HUES48 (cell line): ENCODE measurements around the gene CTNNA3.
"Not testable (repeated sequence)": the region's sequence is repeated elsewhere in the genome, so short reads cannot be mapped to it uniquely, and the experiment has no call there.

Source experiments
- H3K27ac ChIP-seq: one replicate; pipeline ENCODE4 v1.7.0; 2013; ENCODE audit warnings: low read depth, low read length, inconsistent platforms
- H3K27me3 ChIP-seq: 2 replicates; pipeline ENCODE4 v1.6.1; 2013; ENCODE audit warnings: mild to moderate bottlenecking, low read length; ENCODE audit not compliant: control insufficient read depth, insufficient read depth
- H3K36me3 ChIP-seq: 2 replicates; pipeline ENCODE4 v1.6.1; 2013; ENCODE audit warnings: low read length; ENCODE audit not compliant: control insufficient read depth, insufficient read depth
- H3K4me1 ChIP-seq: 2 replicates; pipeline ENCODE4 v1.6.1; 2013; ENCODE audit warnings: mild to moderate bottlenecking, low read length; ENCODE audit not compliant: control insufficient read depth, insufficient read depth
- H3K4me3 ChIP-seq: 2 replicates; pipeline ENCODE4 v1.5.1; 2013; ENCODE audit warnings: mild to moderate bottlenecking, low read depth, low read length
- H3K9ac ChIP-seq: 2 replicates; pipeline ENCODE4 v1.6.1; 2013; ENCODE audit warnings: mild to moderate bottlenecking, low read depth, low read length, moderate library complexity
- H3K9me3 ChIP-seq: 2 replicates; pipeline ENCODE4 v1.6.1; 2013; ENCODE audit warnings: low read length; ENCODE audit not compliant: control insufficient read depth, insufficient read depth

Gene CTNNA3

GRCh38 chr10:67471022-67471421 lies 225.0 kb downstream of the CTNNA3 start:
- no peak overlapping the region for H3K4me3 ChIP-seq
- no peak overlapping the region for H3K27ac ChIP-seq
- H3K9ac ChIP-seq, result no peak overlapping the region
- no peaks in the 10 kb centered on the region for H3K27me3 ChIP-seq
- no peaks in the 10 kb centered on the region for H3K9me3 ChIP-seq
- H3K4me1 ChIP-seq, result peaks cover 3% of the 10 kb centered on the region; the same call in 1 of the 2 replicates
- H3K36me3 ChIP-seq, result no peaks in the 10 kb centered on the region

GRCh38 chr10:67464278-67464677 lies 231.7 kb downstream of the CTNNA3 start:
- Histone ChIP-seq H3K9me3 (no peaks in the 10 kb centered on the region), H3K27ac (no peak overlapping the region), H3K4me1 (no peaks in the 10 kb centered on the region), H3K4me3 (no peak overlapping the region), H3K36me3 (no peaks in the 10 kb centered on the region), H3K9ac (no peak overlapping the region), H3K27me3 (no peaks in the 10 kb centered on the region)

- Histone ChIP-seq H3K4me1 (no peaks in the 10 kb centered on the region), H3K27me3 (no peaks in the 10 kb centered on the region), H3K36me3 (no peaks in the 10 kb centered on the region), H3K9me3 (peaks cover 6% of the 10 kb centered on the region; the same call in 1 of the 2 replicates), H3K27ac (no peak overlapping the region), H3K4me3 (no peak overlapping the region), H3K9ac (no peak overlapping the region)
These were observed 243.1 kb downstream of the CTNNA3 start for GRCh38 chr10:67452892-67453291.

GRCh38 chr10:67438605-67439304 lies 257.2 kb downstream of the CTNNA3 start:
- H3K9me3 ChIP-seq, result no peaks in the 10 kb centered on the region
- H3K27me3 ChIP-seq, result no peaks in the 10 kb centered on the region
- H3K4me1 ChIP-seq, result no peaks in the 10 kb centered on the region
- no peak overlapping the region for H3K9ac ChIP-seq
- H3K27ac ChIP-seq, result no peak overlapping the region
- no peaks in the 10 kb centered on the region for H3K36me3 ChIP-seq
- no peak overlapping the region for H3K4me3 ChIP-seq

- no peak overlapping the region for H3K4me3 ChIP-seq
- H3K27me3 ChIP-seq, result no peaks in the 10 kb centered on the region
- no peaks in the 10 kb centered on the region for H3K4me1 ChIP-seq
- no peak overlapping the region for H3K9ac ChIP-seq
- H3K27ac ChIP-seq, result no peak overlapping the region
- no peaks in the 10 kb centered on the region for H3K36me3 ChIP-seq
- H3K9me3 ChIP-seq, result no peaks in the 10 kb centered on the region
These were observed 262.7 kb downstream of the CTNNA3 start for GRCh38 chr10:67433276-67433675.

GRCh38 chr10:67402620-67403019 lies 293.4 kb downstream of the CTNNA3 start:
- Histone ChIP-seq H3K9me3 (peaks cover 7% of the 10 kb centered on the region; the same call in 1 of the 2 replicates), H3K9ac (no peak overlapping the region), H3K36me3 (no peaks in the 10 kb centered on the region), H3K27ac (peak overlapping the region; percentile 67), H3K4me3 (0 out of 2 replicates have a peak overlapping the region, but pooled peaks have one; percentile 4), H3K4me1 (peaks cover 21% of the 10 kb centered on the region), H3K27me3 (no peaks in the 10 kb centered on the region)

GRCh38 chr10:67401711-67402110 lies 294.3 kb downstream of the CTNNA3 start:
- Histone ChIP-seq H3K27ac (peak overlapping the region; percentile 67), H3K27me3 (no peaks in the 10 kb centered on the region), H3K9me3 (peaks cover 8% of the 10 kb centered on the region; the same call in 1 of the 2 replicates), H3K4me3 (peak overlapping the region; percentile 35; the same call in 1 of the 2 replicates), H3K9ac (no peak overlapping the region), H3K4me1 (peaks cover 21% of the 10 kb centered on the region), H3K36me3 (no peaks in the 10 kb centered on the region)

- not testable (repeated sequence) for H3K36me3 ChIP-seq, H3K9me3 ChIP-seq, H3K9ac ChIP-seq, H3K27me3 ChIP-seq
- peak overlapping the region; percentile 60 for H3K4me3 ChIP-seq
- H3K27ac ChIP-seq, result peak overlapping the region; percentile 64
- H3K4me1 ChIP-seq, result peaks cover 18% of the 10 kb centered on the region
These were observed 309.0 kb downstream of the CTNNA3 start for GRCh38 chr10:67386841-67387533.

GRCh38 chr10:67386260-67386659 lies 309.7 kb downstream of the CTNNA3 start:
- Histone ChIP-seq H3K4me3 (peak overlapping the region; percentile 60; the same call in 1 of the 2 replicates), H3K36me3 (no peaks in the 10 kb centered on the region), H3K9ac (no peak overlapping the region), H3K4me1 (peaks cover 18% of the 10 kb centered on the region), H3K27ac (peak overlapping the region; percentile 64), H3K9me3 (no peaks in the 10 kb centered on the region), H3K27me3 (peaks cover 3% of the 10 kb centered on the region; the same call in 1 of the 2 replicates)

- Histone ChIP-seq H3K9me3 (no peaks in the 10 kb centered on the region), H3K4me1 (peaks cover 18% of the 10 kb centered on the region), H3K36me3 (no peaks in the 10 kb centered on the region), H3K27me3 (peaks cover 3% of the 10 kb centered on the region; the same call in 1 of the 2 replicates), H3K27ac (no peak overlapping the region), H3K4me3 (no peak overlapping the region), H3K9ac (no peak overlapping the region)
These were observed 310.4 kb downstream of the CTNNA3 start for GRCh38 chr10:67385566-67385965.

GRCh38 chr10:67385089-67385488 lies 310.9 kb downstream of the CTNNA3 start:
- H3K4me1 ChIP-seq, result peaks cover 18% of the 10 kb centered on the region
- no peak overlapping the region for H3K27ac ChIP-seq
- no peak overlapping the region for H3K4me3 ChIP-seq
- no peaks in the 10 kb centered on the region for H3K36me3 ChIP-seq
- H3K9me3 ChIP-seq, result no peaks in the 10 kb centered on the region
- H3K9ac ChIP-seq, result no peak overlapping the region
- peaks cover 3% of the 10 kb centered on the region; the same call in 1 of the 2 replicates for H3K27me3 ChIP-seq
